NCI-H187 treated with DMSO at 0.1 percent for 48 hours (cell line): ENCODE data around the gene PMEPA1.

Source experiments
- DNase-seq: peaks from one replicate; lab custom pipeline; 2025; lab: John Stamatoyannopoulos, UW

Gene PMEPA1

DNA sequence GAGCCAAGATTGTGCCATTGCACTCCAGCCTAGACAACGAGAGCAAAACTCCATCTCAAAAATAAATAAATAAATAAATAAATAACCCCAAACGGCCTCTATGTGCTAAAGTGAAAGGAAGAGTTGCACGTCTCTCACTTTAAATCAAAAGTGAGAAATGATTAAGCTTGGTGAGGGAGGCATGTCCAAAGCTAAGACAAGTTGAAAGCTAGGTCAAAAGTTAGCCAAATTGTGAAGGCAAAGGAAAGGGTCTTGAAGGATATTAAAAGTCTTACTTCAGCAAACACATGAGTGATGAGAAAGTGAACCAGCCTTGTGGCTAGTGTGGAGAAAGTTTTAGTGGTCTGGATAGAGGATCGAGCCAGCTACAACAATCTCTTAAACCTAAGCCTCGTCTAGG, 103.9 kb downstream of the PMEPA1 start:
- DNase-seq: no peak

DNA sequence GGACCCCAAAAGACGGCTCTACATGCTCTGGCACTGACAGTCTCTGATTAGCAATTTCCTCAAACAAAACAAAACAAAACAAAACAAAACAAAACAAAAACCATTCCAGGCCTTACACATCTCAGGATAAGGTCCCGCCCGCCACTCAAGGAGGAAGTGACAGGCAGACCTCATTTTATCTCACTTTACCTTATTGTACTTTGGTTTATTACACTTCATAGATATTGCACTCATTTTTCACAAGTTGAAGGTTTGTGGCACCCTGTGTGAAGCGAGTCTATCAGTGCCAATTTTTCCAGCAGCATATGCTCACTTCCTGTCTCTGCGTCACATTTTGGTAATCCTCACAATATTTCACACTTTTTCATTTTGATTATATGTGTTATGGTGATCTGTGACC, 104.8 kb downstream of the PMEPA1 start:
- no peak for DNase-seq

GRCh38 chr20:57603120-57603519, 106.7 kb downstream of the PMEPA1 start:
- no peak for DNase-seq

DNA sequence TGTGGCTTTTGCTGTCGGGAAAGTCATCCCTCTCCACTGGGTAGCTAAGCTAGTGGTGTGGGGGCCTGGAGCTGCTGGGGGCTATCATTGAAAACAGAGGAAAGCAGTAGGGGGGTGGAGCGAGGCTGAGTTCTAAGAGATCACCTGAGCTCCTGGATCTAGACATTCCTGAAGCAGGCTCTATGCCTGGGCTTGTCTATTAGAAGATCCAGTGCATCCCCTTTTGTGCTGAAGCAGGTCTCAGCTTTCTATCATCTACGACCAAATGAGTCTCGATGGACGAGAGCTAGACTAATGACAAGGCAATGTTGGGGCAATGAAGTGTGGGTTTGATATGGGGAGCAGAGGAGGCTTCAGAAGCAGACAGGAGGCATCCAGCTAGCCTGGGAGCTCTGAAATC, 108.1 kb downstream of the PMEPA1 start:
- no peak for DNase-seq

DNA sequence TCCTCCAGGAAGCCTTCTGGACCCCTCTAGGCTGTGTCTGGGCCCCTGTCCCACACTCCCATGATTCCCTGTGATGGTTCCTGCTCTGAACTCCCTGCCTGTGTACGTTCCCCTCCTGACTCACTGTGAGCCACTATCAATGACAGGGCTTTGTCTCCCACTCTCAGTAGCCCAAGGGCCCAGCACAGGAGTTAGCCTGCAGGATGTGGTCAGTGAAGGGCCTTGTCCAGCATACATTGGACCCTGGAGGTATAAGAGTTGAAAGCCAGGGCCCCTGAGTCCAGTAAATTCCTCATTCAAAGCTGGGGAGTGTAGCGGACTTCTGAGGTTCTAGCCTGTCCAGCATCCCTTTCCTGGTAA, 108.6 kb downstream of the PMEPA1 start:
- DNase-seq: no peak

GRCh38 chr20:57600320-57601210, 109.2 kb downstream of the PMEPA1 start:
- DNase-seq: no peak

GRCh38 chr20:57598491-57598890, 111.3 kb downstream of the PMEPA1 start:
- DNase-seq: no peak
